K562 (cell line): ENCODE results near the gene TARS2. TPM values are rescaled to one million over a fixed set of nuclear protein-coding genes. Genes with fewer than 3 reads are reported as not detected.
A peak's percentile ranks its signal among the peaks of the same experiment; 100 is the strongest.

Experiments used
- ATAC-seq: fragments of 200-7000 bp; cut with Tn5 transposase; 3 replicates; pipeline ENCODE4 v1.9.1; 2020; ENCODE audit warnings: moderate library complexity
- BruUV-seq: library from RNA; stranded (reverse); fragments of 400-500 nt; replicated peaks from 2 replicates; lab custom pipeline; 2021; lab: Mats Ljungman, UMichigan
- CTCF ChIA-PET: fragments of 300-600 bp; formaldehyde crosslinking; extraction: SDS; loops from one replicate; lab custom pipeline; 2021; ENCODE audit warnings: low intra/inter-chr PET ratio; lab: Yijun Ruan, JAX
- POLR2A ChIA-PET: fragments of 300-600, 350-650 bp; sonication (Branson Sonifier 250); formaldehyde crosslinking; extraction: SDS; loops from one replicate; lab custom pipeline; 2021; ENCODE audit warnings: antibody characterized with exemption, inconsistent platforms; lab: Yijun Ruan, JAX
- DNase-seq, 4 experiments: peaks; one replicate each; pipeline versions ENCODE4 v3.0.0 to v3.0.0-alpha.2; 2011 to 2018; ENCODE audit warnings: low spot score in 3 of 4, mixed read lengths in 3 of 4; ENCODE audit errors: extremely low read depth in 1 of 4
- FAIRE-seq: peaks from 2 replicates; lab custom pipeline; 2011; peaks lifted over from hg19 to GRCh38; lab: Jason Lieb, UNC
- H2AFZ ChIP-seq: 2 replicates; pipeline ENCODE4 v1.6.0; 2011; ENCODE audit warnings: low read depth, low read length, control low read depth, inconsistent platforms
- H3K27ac ChIP-seq: fragments of 200-600 bp; 3 replicates; pipeline ENCODE4 v1.8.0; 2011; ENCODE audit warnings: low read depth, mild to moderate bottlenecking, control low read depth, inconsistent platforms, low read length, moderate library complexity, mixed read lengths; ENCODE audit errors: extremely low read depth
- H3K27me3 ChIP-seq, 2 experiments: fragments of 300-600 bp in 1 of 2; 2 replicates in 1 of 2; 3 replicates in 1 of 2; pipeline versions ENCODE4 v1.6.0 to v1.8.0; 2011; ENCODE audit warnings: inconsistent platforms in 2 of 2, low read length in 2 of 2, mild to moderate bottlenecking in 1 of 2, mixed read lengths in 1 of 2, moderate library complexity in 1 of 2; ENCODE audit not compliant: control insufficient read depth in 2 of 2, insufficient read depth in 2 of 2
- H3K36me3 ChIP-seq: fragments of 300-600 bp; 3 replicates; pipeline ENCODE4 v1.8.0; 2011; ENCODE audit warnings: mild to moderate bottlenecking, low read length, inconsistent platforms; ENCODE audit not compliant: control insufficient read depth, insufficient read depth
- H3K4me1 ChIP-seq, 2 experiments: fragments of 200-600 bp in 1 of 2; replicated peaks in 1 of 2; 2 replicates in 1 of 2; 3 replicates in 1 of 2; pipeline versions ENCODE4 v1.5.1 to v1.8.0; 2011; ENCODE audit warnings: inconsistent platforms in 2 of 2, low read length in 2 of 2, mild to moderate bottlenecking in 1 of 2, mixed read lengths in 1 of 2, moderate library complexity in 1 of 2; ENCODE audit not compliant: control insufficient read depth in 2 of 2, insufficient read depth in 2 of 2
- H3K4me2 ChIP-seq: 2 replicates; pipeline ENCODE4 v1.6.1; 2011; ENCODE audit warnings: low read length, control low read depth, inconsistent platforms, mixed read lengths; ENCODE audit not compliant: insufficient read depth
- H3K4me3 ChIP-seq: fragments of 200-600 bp; sonication (generic), shearing (Covaris generic); 2 replicates; pipeline ENCODE4 v1.5.1; 2016; ENCODE audit warnings: control low read depth, inconsistent platforms
- H3K79me2 ChIP-seq: fragments of 200-600 bp; 3 replicates; pipeline ENCODE4 v1.8.0; 2011; ENCODE audit warnings: low read length, inconsistent platforms; ENCODE audit not compliant: control insufficient read depth, insufficient read depth
- H3K9ac ChIP-seq, 2 experiments: 2 replicates each; pipeline versions ENCODE4 v1.6.0 to v1.6.1; 2011; ENCODE audit warnings: low read depth in 2 of 2, low read length in 2 of 2, control low read depth in 1 of 2, inconsistent platforms in 1 of 2, mild to moderate bottlenecking in 1 of 2, mixed read lengths in 1 of 2; ENCODE audit not compliant: insufficient read depth in 1 of 2
- H3K9me1 ChIP-seq: one replicate; pipeline ENCODE4 v1.6.0; 2011; ENCODE audit warnings: inconsistent platforms, mild to moderate bottlenecking, low read length, moderate library complexity; ENCODE audit not compliant: control insufficient read depth, insufficient read depth
- H3K9me3 ChIP-seq: replicated peaks from 2 replicates; pipeline ENCODE4 v1.5.1; 2011; ENCODE audit warnings: low read depth, low read length, inconsistent platforms; ENCODE audit not compliant: control insufficient read depth, insufficient read depth
- H4K20me1 ChIP-seq: replicated peaks from 2 replicates; pipeline ENCODE4 v1.6.1; 2011; ENCODE audit warnings: low read length, inconsistent platforms, mixed read lengths; ENCODE audit not compliant: control insufficient read depth, insufficient read depth
- BRD4 ChIP-seq: fragments of 200-600 bp; sonication (generic); IDR thresholded peaks from 2 replicates; pipeline ENCODE4 v1.6.1; 2017; ENCODE audit warnings: inconsistent platforms
- CBX8 ChIP-seq: fragments of 200-600 bp; sonication (generic); IDR thresholded peaks from 2 replicates; pipeline ENCODE4 v1.6.1; 2012; ENCODE audit warnings: borderline replicate concordance, mixed run types, low read depth, mild to moderate bottlenecking, moderate library complexity, mixed read lengths, low read length, control low read depth, inconsistent platforms; ENCODE audit not compliant: poor library complexity, severe bottlenecking; ENCODE audit errors: extremely low read depth
- CHCHD3 ChIP-seq: fragments of 250-450 bp; sonication (Bioruptor Pico); IDR thresholded peaks from 2 replicates; pipeline ENCODE4 v2.1.2; 2022; ENCODE audit warnings: mild to moderate bottlenecking
- EGR1 ChIP-seq: fragments of 450-650 bp; conservative IDR thresholded peaks from 2 replicates; pipeline ENCODE4 v1.6.1; 2017; ENCODE audit warnings: mild to moderate bottlenecking
- MITF ChIP-seq: IDR thresholded peaks from 2 replicates; pipeline ENCODE4 v1.6.1; 2014; ENCODE audit warnings: antibody characterized with exemption
- NONO ChIP-seq, 2 experiments: fragments of 200-400 bp in 1 of 2; fragments of 450-650 bp in 1 of 2; formaldehyde crosslinking in 1 of 2; IDR thresholded peaks; 2 replicates each; pipeline ENCODE4 v1.6.1; 2017; ENCODE audit warnings: low read depth in 2 of 2, mild to moderate bottlenecking in 2 of 2, moderate library complexity in 2 of 2, low read length in 1 of 2
- POLR2AphosphoS5 ChIP-seq: IDR thresholded peaks from 2 replicates; pipeline ENCODE4 v1.6.1; 2011; ENCODE audit warnings: mild to moderate bottlenecking, low read depth, low read length, moderate library complexity; ENCODE audit not compliant: control insufficient read depth, insufficient read depth
- ZFP30 ChIP-seq: fragments of 250-450 bp; sonication (Bioruptor Pico); IDR thresholded peaks from 2 replicates; pipeline ENCODE4 v1.8.0; 2022; ENCODE audit warnings: moderate library complexity, mild to moderate bottlenecking, inconsistent platforms, borderline replicate concordance
- ZNF395 ChIP-seq: fragments of 200-800 bp; sonication (Bioruptor generic); IDR thresholded peaks from 2 replicates; pipeline ENCODE4 v1.6.1; 2017; ENCODE audit warnings: missing genetic modification characterization, missing compliant biosample characterization
- ZNF76 ChIP-seq: fragments of 250-450 bp; sonication (Bioruptor Pico); IDR thresholded peaks from 2 replicates; pipeline ENCODE4 v1.4.0; 2020; ENCODE audit warnings: mild to moderate bottlenecking, moderate library complexity, borderline replicate concordance
- WGBS: fragments of 100-300 bp; shearing (Covaris generic); methylation state at CpG from one replicate; pipeline ENCODE4 v1.1.6; 2016; ENCODE audit warnings: low coverage, mixed read lengths; ENCODE audit not compliant: insufficient coverage; ENCODE audit errors: missing lambda C conversion rate; 5-methylcytosine and 5-hydroxymethylcytosine counted together
- in situ Hi-C: fragments of 300-500 bp; cut with MboI; formaldehyde crosslinking; loops from 4 replicates; pipeline ENCODE4 v1.15.0; 2018; ENCODE audit warnings: inconsistent platforms, mixed read lengths
- intact Hi-C: fragments of 100-400 bp; cut with micrococcal nuclease; formaldehyde crosslinking; loops from 2 replicates; pipeline ENCODE4 v1.14.2; 2022
- polyA plus RNA-seq, 8 experiments: library from polyadenylated mRNA; depleted of rRNA in 4 of 8; stranded (reverse) in 5 of 8; unstranded in 3 of 8; fragments of >200 nt; fragmentation: Nextera tagmentation in 2 of 8; fragmentation: Illumina TruSeq in 1 of 8; extraction: Ambion mirVana in 2 of 8; extraction: Trizol in 1 of 8; gene quantifications; 2 replicates each; pipeline versions ENCODE4 v1.2.1 to v1.2.3, GENCODE V29; 2011 to 2014; ENCODE audit warnings: inconsistent platforms in 1 of 8, missing spikeins in 1 of 8
- total RNA-seq, 7 experiments: library from RNA; depleted of rRNA in 6 of 7; stranded (reverse); fragments of >200 nt in 6 of 7; fragmentation: Illumina TruSeq in 2 of 7; extraction: Trizol in 2 of 7; gene quantifications; 2 replicates each; pipeline versions ENCODE4 v1.2.1 to v1.2.3, GENCODE V29; 2011 to 2021; ENCODE audit warnings: low replicate concordance in 1 of 7
- TF ChIP-seq, protein P1 (sequence below): fragments of 450-650 bp; IDR thresholded peaks from 2 replicates; pipeline ENCODE4 v1.7.0; 2016; ENCODE audit warnings: borderline replicate concordance
- TF ChIP-seq, protein P2 (sequence below), 2 experiments: fragments of 450-650 bp in 1 of 2; IDR thresholded peaks; 2 replicates each; pipeline ENCODE4 v1.6.1; 2011 to 2017; ENCODE audit warnings: low read depth in 2 of 2, antibody characterized with exemption in 1 of 2, borderline replicate concordance in 1 of 2, low read length in 1 of 2, mild to moderate bottlenecking in 1 of 2, mixed read lengths in 1 of 2; ENCODE audit not compliant: control insufficient read depth in 1 of 2

Gene TARS2
- total and polyA plus RNA-seq, 9 of the 15 experiments (the other 6 are each of a cell fraction or from before 2014, with no cell fraction given) = 17.0 to 64.2 (median 39.4) TPM

- no peak overlapping the region for H3K27ac ChIP-seq
- TF ChIP-seq NONO (IDR thresholded peaks at IDR 0.05; ENCODE audit: low read depth in 2 of 2, low read length in 1 of 2) = no peak
- peak; percentile 41; the same call in 1 of the 2 replicates for TF ChIP-seq EGR1
- no peak for TF ChIP-seq ZNF395 (CRISPR knock-in tag)
- TF ChIP-seq CBX8 = no peak
- no peak for TF ChIP-seq ZNF76 (CRISPR knock-in tag)
- 0 out of 2 replicates have a peak, but pooled peaks have one; percentile 34 for TF ChIP-seq POLR2AphosphoS5
- TF ChIP-seq, protein P1, sequence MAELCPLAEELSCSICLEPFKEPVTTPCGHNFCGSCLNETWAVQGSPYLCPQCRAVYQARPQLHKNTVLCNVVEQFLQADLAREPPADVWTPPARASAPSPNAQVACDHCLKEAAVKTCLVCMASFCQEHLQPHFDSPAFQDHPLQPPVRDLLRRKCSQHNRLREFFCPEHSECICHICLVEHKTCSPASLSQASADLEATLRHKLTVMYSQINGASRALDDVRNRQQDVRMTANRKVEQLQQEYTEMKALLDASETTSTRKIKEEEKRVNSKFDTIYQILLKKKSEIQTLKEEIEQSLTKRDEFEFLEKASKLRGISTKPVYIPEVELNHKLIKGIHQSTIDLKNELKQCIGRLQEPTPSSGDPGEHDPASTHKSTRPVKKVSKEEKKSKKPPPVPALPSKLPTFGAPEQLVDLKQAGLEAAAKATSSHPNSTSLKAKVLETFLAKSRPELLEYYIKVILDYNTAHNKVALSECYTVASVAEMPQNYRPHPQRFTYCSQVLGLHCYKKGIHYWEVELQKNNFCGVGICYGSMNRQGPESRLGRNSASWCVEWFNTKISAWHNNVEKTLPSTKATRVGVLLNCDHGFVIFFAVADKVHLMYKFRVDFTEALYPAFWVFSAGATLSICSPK = no peak
- TF ChIP-seq ZFP30 (CRISPR knock-in tag) = no peak
- TF ChIP-seq MITF = no peak
- no peak for TF ChIP-seq BRD4
- no peak for TF ChIP-seq CHCHD3 (CRISPR knock-in tag)
- TF ChIP-seq, protein P2, sequence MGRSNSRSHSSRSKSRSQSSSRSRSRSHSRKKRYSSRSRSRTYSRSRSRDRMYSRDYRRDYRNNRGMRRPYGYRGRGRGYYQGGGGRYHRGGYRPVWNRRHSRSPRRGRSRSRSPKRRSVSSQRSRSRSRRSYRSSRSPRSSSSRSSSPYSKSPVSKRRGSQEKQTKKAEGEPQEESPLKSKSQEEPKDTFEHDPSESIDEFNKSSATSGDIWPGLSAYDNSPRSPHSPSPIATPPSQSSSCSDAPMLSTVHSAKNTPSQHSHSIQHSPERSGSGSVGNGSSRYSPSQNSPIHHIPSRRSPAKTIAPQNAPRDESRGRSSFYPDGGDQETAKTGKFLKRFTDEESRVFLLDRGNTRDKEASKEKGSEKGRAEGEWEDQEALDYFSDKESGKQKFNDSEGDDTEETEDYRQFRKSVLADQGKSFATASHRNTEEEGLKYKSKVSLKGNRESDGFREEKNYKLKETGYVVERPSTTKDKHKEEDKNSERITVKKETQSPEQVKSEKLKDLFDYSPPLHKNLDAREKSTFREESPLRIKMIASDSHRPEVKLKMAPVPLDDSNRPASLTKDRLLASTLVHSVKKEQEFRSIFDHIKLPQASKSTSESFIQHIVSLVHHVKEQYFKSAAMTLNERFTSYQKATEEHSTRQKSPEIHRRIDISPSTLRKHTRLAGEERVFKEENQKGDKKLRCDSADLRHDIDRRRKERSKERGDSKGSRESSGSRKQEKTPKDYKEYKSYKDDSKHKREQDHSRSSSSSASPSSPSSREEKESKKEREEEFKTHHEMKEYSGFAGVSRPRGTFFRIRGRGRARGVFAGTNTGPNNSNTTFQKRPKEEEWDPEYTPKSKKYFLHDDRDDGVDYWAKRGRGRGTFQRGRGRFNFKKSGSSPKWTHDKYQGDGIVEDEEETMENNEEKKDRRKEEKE (IDR thresholded peaks at IDR 0.05; ENCODE audit: borderline replicate concordance in 1 of 2, control insufficient read depth in 1 of 2, low read depth in 2 of 2, low read length in 1 of 2) = 0 out of 4 replicates have a peak, but pooled peaks of 1 of the 2 experiments have one; percentile 18
These were observed 10.5 kb upstream of the TARS2 start for GRCh38 chr1:150476754-150477153.

More at GRCh38 chr1:150476754-150477153, 10.5 kb upstream of the TARS2 start:
- in situ Hi-C loops (no loop called here), intact Hi-C loops (no loop called here)
- 68% methylated on average over 3 of the region's 3 CpGs for WGBS
- Histone ChIP-seq H3K4me3 (no peak overlapping the region), H3K9me3 (no peaks in the 10 kb centered on the region), H3K9ac (no peak overlapping the region), H3K4me2 (no peak overlapping the region), H3K9me1 (no peaks in the 10 kb centered on the region), H3K4me1 (peaks cover 4 to 24% of the 10 kb centered on the region in 2 experiments), H3K27me3 (no peaks in the 10 kb centered on the region), H2AFZ (no peak overlapping the region), H4K20me1 (no peaks in the 10 kb centered on the region), H3K36me3 (peaks cover 20% of the 10 kb centered on the region; the same call in 2 of the 3 replicates), H3K79me2 (no peaks in the 10 kb centered on the region)
- DNase-seq = no peak
- no TSS peak for BruUV-seq
- ChIA-PET POLR2A (interaction anchor here (1.3 kb wide), 1 partner anchor 10 kb away, joined by 3 read pairs; the partner anchor contains the start of gene TARS2), CTCF (no interaction called here)
- ATAC-seq = peak; percentile 7; the same call in 1 of the 3 replicates
- FAIRE-seq = no peak
